ENCODE measurements around the gene MARCHF7.
"Not testable (repeated sequence)": the region's sequence is repeated elsewhere in the genome, so short reads cannot be mapped to it uniquely, and the experiment has no call there.

MARCHF7 gene, protein sequence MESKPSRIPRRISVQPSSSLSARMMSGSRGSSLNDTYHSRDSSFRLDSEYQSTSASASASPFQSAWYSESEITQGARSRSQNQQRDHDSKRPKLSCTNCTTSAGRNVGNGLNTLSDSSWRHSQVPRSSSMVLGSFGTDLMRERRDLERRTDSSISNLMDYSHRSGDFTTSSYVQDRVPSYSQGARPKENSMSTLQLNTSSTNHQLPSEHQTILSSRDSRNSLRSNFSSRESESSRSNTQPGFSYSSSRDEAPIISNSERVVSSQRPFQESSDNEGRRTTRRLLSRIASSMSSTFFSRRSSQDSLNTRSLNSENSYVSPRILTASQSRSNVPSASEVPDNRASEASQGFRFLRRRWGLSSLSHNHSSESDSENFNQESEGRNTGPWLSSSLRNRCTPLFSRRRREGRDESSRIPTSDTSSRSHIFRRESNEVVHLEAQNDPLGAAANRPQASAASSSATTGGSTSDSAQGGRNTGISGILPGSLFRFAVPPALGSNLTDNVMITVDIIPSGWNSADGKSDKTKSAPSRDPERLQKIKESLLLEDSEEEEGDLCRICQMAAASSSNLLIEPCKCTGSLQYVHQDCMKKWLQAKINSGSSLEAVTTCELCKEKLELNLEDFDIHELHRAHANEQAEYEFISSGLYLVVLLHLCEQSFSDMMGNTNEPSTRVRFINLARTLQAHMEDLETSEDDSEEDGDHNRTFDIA

GRCh38 chr2:159712143-159712928 lies at the start of gene MARCHF7:
Gene MARCHF7, plus strand, starts transcription at chr2:159712506. Its CDS starts 16,517 bp downstream, at chr2:159729023.
- peak; percentile 91 for DNase-seq

DNA sequence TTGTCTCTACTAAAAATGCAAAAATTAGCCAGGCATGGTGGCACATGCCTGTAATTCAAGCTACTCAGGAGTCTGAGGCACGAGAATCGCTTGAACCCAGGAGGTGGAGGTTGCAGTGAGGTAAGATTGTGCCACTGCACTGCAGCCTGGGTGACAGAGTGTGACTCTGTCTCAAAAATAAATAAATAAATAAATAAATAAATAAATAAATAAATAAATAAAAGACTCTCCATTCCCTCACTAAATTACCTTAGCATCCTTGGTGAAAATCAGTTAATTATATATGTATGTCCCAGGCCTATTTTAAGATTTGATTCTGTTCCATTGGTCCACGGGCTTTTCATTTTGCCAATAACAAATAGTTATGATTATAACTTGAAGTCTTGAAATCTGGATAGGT lies 44.9 kb upstream of the MARCHF7 start:
- DNase-seq: not testable (repeated sequence)

- no peak for DNase-seq
These were observed 41.3 kb upstream of the MARCHF7 start for GRCh38 chr2:159671047-159671446.

GRCh38 chr2:159677654-159678053 lies 34.7 kb upstream of the MARCHF7 start:
- DNase-seq: no peak

- no peak for DNase-seq
These were observed 31.6 kb upstream of the MARCHF7 start for GRCh38 chr2:159680692-159681091.

GRCh38 chr2:159683817-159684216 lies 28.5 kb upstream of the MARCHF7 start:
- no peak for DNase-seq

- DNase-seq: no peak
These were observed 27.5 kb upstream of the MARCHF7 start for GRCh38 chr2:159684796-159685195.

GRCh38 chr2:159694500-159695040 lies 17.7 kb upstream of the MARCHF7 start:
- DNase-seq: no peak

GRCh38 chr2:159695795-159696448 lies 16.4 kb upstream of the MARCHF7 start:
- DNase-seq: no peak

GRCh38 chr2:159703491-159703890 lies 8.8 kb upstream of the MARCHF7 start:
- no peak for DNase-seq

- no peak for DNase-seq
These were observed 5.8 kb upstream of the MARCHF7 start for GRCh38 chr2:159706385-159706980.

- DNase-seq: no peak
These were observed 4.1 kb upstream of the MARCHF7 start for GRCh38 chr2:159708066-159708760.

GRCh38 chr2:159710601-159711180 lies 1.6 kb upstream of the MARCHF7 start:
- DNase-seq: no peak

DNA sequence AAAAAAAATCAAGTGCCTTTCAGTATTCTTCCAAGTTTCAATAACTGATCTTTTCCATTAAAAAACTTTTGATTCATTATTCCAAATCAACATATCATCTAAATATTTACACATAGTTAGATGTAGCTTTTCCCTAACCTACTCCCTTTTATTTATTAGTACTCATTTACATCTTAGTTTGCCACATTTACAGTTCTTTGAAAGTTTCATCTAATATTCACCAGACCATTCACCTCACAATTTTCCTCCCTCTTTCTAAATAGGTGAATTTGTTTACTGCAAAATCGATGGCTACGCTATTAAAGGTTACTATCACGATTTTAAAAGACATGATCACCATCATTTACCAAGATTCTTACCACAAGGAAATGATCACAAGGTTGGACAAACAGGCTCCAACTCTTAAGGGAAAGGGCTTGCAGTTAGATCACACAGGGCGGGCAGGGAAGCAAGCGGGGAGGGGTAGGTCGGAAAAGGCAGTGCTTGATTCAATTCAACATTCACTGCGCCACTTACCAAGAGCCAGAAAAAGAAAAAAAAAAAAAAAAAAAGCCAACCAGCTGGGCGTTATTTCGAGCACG lies 654 bp upstream of the MARCHF7 start:
- DNase-seq: no peak

DNA sequence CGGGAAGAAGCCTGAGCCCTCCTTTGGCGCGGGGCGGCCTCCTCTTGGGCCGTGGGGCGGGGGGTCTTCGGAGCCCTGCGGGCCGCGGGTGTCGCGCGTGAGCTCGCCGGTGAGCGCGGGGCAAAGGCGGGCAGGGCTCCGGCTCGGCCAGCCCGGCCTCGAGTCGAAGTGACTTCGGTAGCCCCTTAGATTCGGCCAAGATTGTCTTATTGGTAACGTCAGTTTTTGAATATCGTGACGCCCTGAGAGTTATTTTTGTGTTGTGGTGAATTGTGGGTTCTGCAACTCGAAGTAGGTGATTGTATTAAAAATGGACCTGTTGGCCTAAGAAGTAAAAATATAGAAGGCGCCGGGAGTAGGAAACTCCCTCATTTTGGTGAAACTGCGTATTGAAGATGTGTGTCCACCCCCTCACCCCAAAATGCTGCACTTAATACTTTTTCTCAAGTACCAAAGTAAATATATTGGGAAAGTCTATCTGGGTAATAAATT lies 669 bp downstream of the MARCHF7 start:
- DNase-seq: no peak

DNA sequence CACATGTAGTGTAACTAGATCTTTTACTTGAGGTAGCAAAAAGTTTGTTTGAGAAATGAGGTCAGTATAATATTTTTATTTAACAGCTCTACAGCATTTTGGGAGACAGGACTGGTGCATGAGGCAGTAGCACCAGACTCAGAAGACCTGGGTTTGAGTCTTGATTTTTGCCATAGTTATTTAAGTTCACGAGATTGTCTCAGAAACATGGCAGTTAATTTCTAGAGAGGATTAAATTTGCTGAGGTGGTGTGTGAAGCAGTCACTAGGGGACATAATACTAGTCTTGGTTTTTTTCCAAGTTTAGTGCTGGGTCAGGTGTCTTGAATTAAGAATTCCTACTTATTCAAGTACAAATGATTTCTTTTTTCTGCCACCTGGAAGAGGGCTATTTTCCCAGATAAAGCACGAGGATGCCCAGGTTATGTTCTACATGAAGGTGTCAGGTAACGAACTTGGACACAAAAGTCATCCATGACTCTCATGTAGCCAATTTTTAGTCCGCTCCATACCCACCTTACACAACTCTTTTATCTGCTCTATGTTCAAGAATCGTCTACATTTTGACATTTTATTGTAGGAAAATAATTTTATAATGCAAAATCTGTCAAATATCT lies 1.4 kb downstream of the MARCHF7 start:
- no peak for DNase-seq

DNA sequence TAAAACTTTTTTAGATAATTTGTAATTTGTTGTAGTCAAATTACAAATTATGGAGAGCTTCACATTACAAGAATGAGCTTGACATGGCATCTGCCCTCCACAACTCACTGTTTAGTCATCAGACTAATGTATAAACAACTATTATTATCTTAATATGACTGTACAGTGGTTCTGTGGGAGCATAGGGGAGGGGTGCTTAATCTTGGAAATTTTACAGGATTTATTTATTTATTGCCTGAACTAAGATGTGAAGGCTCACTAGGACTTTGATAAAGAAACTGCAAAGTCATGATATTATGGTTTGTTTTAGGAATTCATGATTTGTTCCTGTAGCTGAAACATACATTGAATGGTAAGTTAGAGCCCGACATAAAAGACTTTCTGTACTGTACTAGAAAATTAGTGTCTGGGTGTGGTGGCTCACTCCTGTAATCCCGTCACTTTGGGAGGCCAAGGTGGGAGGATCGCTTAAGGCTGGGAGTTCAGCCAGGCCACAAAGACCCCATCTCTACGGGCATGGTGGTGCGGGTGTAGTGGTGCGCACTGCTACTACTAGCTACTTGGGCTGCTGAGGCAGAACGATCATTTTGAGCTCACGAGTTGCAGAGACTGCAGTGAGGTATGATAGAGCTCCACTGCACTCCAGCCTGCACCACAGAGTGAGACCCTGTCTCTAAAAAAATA lies 2.1 kb downstream of the MARCHF7 start:
- no peak for DNase-seq

- no peak for DNase-seq
These were observed 3.1 kb downstream of the MARCHF7 start for GRCh38 chr2:159715451-159715850.

DNA sequence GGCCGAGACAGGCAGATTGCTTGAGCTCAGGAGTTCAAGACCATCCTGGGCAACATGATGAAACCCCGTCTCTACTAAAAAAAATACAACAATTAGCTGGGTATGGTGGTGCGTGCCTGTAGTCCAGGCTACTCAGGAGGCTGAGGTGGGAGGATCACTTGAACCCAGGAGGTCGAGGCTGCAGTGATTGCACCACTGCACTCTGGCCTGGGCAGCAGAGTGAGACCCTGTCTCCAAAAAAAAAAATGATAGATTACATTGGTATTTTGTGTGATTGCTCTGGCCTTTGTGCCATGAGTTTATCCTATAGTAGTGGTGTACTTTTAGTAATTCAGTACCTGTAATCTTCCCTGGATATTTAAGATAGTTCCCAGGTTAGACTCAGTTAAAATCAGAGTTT lies 4.1 kb downstream of the MARCHF7 start:
- DNase-seq: not testable (repeated sequence)

All from GOT3 (cell line).